Measurements from ENCODE around the gene GPR3.
"Not testable (repeated sequence)": the region's sequence is repeated elsewhere in the genome, so short reads cannot be mapped to it uniquely, and the experiment has no call there.

The GPR3 gene

DNA sequence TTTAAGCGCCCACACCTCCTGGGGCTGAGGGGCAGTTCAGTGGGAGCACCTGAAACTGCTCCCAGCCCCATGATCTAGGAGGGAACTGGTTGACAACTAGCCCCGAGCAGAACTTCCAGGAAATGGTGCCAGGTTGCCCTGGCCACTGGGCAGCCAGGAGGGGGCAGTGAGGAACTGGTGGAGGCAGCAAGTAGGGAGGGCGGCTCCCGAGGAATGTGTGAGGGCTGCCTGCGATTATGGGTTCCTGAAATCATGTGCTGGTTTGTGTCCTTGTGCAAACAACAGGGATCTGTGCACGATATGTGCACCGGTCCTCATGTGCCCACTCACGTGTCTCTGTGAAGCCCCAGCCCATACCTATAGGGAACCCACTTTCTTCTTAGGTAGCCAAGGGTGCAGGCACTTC lies 9.9 kb downstream of the GPR3 start:
- DNase-seq: no peak

DNA sequence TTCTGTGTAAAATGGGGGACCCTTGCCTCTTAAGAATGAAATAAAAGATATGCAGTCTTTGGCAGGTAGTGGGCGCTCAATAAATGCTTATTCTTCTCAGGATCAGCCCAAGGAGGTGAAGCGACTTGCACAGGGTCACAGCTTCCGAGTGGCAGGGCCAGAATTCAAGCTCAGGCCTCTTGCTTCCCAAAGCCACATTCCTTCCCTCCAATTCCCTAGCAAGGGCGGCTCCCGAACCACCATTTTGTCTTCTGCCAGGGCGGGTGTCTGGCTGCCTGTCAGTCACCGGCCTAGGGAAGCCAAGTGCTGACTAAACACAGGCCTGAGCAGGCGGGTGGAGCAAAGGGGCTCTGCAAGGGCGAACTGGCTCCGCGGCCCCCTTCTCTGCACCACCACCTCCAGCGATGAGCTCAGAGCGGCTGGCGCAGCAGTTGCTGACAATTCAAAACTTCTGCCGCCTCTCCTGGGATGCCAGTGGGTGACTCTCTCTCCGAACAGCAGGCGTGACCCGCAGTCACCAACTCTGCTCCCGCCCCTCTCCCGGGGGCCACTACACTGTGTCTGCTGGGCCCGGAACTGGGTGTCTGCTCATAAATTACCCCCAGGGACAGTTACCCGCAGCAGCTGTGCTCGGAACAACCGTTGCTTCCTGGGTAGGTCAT lies 10.8 kb downstream of the GPR3 start:
- DNase-seq: no peak

DNA sequence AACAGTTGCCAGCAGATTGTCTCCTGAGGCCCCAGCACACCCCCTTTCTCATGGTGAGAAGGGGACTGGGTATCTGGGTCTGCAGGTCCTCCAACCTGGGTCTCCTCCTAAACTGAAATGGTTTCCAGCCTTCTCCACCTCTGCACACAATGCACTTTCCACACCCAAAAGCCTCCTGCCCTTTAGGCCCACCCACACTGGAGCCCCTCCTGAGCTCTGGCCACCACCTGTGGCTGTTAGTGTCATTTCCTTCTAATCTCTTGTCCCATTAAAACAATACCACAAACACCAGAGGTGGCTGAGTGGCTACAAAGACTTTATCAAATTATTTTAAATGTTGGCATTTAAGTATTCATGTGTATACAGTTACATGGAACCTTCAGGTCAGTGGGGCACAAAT lies 11.5 kb downstream of the GPR3 start:
- DNase-seq: no peak

DNA sequence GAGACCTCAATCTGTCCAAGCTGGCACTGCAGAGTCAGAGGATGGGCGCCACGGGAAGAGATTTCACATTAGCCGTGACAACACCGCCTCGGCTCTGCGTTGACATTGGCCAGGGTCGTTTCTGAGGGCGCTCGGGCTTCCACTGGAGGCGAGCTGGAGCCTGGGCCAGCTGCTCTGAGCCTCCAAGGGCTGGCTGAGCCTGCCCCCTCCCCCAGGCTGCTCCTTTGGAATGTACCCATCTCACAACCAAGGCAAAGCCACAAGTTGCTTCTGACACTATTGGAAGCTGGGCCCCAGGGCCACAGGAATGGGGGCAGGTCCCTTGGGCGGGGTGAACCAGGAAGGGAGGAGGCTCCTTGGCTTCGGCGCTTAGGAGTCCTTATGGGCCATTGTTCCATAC lies 12.7 kb downstream of the GPR3 start:
- DNase-seq: no peak

DNA sequence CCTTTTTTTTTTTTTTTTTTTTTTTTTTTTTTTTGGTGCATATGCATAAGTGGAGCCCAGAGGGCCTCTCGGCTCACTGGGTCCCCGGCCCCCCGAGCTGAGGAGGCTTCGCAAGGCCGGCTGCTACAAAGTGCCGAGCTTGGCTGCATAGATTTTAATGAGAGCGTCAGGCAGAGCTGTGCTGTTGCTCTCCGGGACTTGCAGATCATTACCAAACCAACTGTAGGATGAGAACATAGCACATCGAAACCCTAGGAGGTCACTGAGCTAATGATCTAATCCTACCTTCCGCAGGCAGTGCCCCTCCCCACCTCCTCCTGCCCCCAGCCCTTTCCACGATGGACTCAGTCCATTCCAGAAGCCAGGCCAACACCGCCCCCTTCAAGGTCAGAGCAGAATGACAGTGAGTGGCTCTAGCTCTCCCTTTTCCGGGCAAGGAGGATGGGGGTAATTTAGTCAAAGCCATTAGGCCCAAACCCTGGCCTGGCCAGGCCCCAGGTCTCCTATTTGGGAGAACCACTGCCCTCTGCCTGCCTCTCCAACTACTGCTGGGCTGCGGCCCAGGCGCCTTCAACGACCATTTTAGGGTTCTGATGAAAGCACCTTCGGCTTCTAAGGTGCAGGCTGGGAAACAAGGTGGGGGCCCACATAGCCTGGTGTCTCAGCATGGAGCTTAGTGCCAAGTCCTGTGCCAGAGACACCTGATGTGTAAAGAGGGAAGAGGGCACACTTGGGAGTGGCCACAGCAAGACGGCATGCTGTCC lies 13.4 kb downstream of the GPR3 start:
- DNase-seq: not testable (repeated sequence)

DNA sequence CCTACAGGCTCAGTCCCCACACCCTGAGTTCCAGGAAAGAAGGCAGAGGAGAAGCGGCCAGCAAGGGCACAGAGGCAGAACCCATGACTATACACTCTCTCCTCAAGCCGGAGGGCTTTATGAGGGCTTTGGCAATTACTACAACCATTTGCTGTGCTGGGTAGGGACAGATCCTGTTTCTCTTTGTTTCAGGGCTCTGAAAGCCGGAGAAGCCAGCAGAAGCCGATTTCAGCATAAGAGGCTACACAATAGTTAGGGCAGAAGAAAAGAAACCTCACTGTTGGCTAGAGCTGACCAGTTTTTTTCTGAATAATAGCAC lies 13.9 kb downstream of the GPR3 start:
- DNase-seq: no peak

DNA sequence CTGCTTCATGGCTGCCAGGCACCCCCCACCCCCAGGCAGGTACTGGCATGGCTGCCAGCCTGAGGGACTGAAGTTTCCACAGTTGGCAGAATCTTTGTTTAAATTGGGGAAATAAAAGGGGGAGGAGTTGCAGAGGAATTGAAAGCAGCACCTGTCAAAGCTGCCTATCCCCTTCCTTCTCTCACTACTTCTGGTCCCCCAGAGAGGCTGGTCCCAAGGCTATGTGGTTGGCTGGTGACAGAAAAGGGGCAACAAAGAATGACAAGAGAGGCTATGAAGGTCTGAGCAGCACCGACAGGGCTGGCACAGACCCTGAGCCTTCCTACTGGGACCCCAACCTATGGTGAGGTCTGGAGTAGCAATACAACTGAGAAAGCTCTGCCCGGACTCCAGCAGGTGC lies 14.4 kb downstream of the GPR3 start:
- DNase-seq: not testable (repeated sequence)

DNA sequence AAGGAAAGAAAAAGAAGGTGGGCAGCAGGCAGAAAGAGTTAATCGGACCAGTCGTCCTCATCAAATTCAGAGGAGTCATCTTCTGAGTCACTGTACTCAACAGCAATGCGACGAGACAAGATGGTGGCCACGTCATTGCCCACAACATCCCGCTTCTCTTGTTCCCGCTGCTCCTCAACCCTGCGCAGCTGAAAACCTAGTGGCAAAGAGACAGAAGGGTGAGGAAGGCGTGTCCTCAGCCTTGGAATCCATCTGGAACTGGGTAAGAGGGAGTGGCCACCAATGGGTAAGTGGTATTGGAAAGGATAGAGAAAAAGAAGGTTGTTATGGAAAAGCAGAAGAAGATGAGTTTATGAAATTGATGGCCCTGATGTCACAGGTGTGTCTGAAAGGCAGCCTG lies 15.7 kb downstream of the GPR3 start:
- DNase-seq: no peak

DNA sequence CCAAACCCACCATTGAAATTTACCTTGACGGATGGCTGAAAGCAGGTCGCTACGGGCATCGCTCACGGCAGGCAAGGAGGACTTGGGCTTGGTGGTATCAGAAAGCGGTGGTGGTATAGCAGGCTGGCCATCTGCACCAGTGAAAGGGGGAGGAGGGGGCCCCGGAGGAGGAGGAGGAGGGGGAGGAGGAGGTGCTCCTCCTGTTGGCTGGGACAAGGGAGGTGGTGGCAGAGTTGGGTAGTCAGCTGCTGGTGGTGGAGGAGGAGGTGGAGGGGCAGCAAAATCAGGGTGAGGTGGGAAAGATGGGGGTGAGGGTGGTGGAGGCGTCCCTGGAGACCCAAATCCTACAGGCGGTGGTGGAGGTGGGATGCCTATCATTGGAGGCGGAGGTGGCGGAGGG lies 17.2 kb downstream of the GPR3 start:
- DNase-seq: no peak

DNA sequence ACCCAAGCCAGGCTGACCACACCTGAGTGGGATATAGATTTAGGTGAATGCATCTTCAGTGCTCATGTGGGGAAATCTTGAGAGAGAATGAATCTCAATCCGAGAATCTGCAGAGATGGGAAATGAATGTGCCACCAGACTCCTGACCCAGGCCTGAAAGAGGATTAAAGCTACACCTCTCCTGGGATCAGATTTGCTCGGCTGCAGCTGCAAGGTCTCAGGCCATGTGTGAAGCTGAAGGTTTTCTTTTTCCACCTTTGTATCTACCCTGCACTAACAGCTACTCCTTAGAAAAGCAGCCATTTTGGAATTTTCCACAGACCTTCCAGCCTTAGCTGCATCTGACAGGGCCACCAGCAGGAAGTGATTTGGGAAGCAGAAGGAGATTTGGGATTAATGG lies 18.3 kb downstream of the GPR3 start:
- DNase-seq: no peak

DNA sequence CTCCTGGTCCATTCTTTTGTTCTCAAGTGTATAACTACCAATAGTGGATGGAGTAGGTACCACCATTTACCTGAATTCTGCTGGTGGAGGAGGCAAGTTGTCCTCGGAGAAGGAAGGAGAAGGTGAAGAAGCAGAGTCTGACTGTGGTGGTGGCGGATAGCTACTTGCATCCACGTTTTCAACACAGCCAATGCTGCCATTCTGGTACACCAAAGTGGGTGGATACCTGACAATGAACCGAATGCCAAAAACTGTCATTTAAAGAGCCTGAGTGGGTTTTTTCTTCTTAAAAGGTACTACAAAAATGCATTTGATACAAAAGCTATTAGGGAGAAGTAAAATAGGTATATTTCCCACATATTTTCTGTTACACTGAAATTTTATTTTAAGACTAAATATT lies 20.1 kb downstream of the GPR3 start:
- DNase-seq: no peak

DNA sequence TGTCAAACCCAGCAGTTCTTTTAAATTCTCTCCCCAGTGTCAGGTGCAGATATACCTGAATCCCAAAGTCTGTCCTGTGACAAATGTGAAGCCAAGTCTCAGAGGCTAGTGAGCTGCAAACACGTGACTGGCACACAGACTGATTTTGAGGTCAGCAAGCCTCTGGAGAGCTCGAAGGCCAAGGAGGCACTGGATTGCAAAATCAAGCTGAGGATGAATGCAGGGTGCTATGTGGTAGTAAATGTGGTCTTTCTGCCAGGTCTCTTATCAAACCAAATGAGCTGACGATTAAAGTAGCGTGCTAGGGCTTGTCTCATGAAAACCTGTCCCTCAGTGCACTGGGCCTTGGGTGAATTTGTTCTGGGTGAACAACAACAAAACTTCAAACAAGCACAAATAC lies 20.6 kb downstream of the GPR3 start:
- no peak for DNase-seq

DNA sequence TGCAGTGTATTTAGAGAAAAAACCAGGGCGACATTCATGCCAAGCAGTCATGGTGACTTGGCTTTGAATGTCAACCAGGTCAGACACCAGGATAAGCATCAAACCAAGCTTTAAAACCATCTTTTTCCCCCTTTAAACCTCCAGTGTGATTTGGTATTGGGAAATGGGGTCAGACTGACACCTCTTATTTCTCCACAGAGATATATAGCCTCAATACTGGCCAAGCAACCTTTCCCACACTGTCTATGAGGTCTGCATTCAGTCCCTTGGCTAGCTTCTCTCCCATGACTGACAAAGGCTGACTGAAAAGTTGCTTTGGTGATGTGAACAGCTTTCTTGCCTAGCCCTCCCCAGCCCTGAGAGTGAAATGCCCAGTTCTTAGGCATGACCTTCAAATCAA lies 21.7 kb downstream of the GPR3 start:
- DNase-seq: no peak

DNA sequence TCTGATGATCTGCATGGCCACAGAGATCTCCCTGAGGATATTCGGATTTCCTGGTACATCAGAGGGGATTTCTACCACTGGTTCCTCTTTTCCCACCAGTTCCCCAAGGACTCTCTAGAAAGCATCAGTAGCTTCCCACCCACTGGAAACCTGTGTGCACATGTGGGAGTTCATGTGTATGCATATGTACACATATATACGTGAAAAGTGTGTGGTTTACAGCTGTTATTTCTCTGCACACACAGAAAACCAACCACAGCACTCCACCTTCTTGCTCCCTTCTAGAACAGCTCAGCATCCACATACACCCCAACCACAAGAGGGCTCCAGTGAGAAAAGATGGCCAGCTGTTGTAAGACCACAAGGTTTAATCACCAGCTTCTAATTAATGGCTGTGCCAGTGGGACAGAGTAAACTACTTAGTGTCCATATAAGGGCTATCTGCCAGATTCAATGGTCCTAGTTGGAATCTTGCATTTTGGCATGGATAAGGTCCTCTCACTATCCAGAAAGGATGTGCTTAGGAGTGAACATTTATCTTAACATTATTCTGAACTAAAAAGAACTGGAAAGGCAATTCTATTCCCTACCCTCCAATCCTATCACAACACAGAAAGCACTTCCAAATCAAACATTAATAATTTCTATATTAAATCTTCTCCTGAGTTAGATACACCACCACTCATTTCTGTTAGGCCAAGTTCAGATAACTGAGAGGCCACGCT lies 24.1 kb downstream of the GPR3 start:
- DNase-seq: no peak

DNA sequence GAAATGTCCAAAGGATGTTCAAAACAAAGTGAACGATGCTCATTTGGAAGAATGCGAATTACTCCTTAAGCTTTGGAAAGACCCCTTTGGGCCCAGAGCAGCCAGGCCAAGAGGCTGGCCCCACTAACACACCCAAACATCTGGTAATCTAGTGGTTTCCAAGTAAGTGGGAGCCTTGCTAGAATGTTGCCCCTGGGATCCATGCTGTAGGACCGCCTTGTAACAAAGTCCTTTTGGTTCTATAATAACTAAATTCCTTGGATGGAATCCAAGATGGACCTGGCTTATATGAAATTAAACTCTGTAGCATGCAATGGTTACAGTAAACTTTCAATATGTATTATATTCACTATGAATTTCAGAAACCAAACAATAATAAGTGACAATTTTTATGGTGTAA lies 25.3 kb downstream of the GPR3 start:
- DNase-seq: no peak

DNA sequence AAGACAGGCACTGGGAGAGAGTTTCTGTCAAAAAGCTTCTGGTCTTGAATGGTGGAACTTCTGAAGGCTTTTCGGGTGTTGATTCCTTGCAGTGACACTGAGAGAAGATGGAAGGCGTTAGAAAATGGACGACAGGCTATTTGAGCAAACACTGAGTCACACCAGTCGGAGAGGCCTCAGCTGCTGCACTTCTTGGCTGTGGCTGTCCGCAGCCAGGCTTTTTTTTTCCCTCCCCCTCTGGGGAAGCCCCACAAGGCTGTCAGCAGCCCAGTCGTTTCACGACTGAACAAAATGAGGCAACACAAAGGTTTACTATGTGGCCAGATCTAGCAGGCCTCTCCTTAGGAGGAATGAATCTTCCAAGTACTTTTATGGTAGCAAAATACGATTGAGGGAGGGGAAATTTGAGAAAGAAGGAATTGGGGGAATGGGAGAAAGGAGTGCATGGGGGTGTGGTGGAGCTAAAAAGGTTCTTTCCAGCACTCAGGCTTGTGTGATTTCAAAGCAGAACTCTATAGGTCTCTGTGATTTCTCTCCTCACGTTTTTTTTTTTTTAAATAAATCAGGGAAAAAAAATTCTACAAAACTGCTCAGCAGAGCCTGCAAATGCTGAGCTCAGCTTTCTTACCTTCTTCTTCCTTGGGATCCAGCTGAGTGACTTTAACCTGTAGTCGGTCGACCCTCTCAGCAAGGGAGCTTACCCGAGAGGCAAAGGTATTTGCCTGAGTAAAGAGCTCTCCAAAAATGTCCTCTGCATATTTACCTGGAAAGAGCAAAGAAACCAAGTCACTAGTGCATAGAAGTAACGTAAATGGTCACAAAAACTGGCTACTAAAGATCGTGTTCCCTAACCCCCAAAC lies 26.1 kb downstream of the GPR3 start:
- DNase-seq: no peak

DNA sequence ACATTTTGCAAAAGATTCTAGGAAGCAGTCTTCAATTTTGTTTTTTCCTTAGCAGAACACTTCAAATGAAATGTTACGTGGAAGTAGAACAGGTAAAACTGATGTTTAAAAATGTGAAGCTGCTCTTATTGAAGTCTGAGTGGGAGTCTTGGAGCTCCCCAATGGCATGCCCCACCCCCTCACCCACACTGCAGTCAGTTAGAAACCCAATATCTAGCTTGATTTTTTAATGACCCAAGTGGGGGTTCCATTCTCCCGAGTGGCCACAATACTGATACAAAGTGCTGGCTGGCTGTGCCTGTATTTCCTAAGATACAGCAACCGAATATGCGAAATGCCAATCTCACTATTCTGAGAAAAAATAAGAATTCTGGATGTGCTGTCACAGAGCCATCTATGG lies 31.3 kb downstream of the GPR3 start:
- no peak for DNase-seq

DNA sequence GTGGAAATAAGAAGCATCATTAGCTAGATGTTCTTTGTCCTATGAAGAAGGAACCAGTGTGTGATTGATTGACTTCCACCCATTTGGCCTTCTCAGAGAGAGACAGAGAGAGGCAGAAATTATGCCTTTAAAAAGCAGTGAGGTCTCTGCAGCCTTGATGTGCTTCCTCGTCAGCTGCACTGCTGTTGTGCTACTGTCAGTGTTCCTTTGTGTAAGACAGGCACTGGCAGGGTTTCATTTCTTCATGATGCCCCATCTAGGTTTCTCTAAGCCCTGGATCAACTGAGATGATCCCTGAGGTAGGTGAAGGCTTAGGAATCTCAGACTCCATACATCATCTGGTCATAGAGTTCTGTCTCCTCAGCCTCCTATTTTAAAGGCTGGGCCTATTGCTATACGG lies 34.9 kb downstream of the GPR3 start:
- DNase-seq: no peak

DNA sequence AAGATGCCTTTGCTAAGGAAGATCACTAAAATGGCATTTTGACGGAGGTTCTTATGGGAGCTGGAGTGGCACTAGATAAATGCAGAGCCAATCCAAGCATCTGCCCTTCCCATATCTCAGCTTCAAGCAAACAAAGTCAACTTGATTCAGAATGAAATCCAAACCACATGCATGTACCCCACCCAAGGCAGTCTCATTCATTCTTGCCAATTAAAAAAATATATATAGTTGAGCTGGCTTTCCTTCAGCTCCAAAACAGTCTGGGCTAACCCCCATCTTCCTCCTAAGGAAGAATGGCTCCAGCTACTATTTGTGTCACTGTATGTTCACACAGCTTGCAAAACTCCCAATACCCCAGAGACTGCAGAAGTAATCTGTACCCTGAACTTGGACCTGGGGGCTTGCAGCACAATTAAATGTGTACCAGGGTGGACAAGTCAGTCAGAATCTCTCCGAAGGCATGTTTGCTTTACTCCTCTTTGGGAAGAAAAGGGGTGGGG lies 35.4 kb downstream of the GPR3 start:
- DNase-seq: no peak

DNA sequence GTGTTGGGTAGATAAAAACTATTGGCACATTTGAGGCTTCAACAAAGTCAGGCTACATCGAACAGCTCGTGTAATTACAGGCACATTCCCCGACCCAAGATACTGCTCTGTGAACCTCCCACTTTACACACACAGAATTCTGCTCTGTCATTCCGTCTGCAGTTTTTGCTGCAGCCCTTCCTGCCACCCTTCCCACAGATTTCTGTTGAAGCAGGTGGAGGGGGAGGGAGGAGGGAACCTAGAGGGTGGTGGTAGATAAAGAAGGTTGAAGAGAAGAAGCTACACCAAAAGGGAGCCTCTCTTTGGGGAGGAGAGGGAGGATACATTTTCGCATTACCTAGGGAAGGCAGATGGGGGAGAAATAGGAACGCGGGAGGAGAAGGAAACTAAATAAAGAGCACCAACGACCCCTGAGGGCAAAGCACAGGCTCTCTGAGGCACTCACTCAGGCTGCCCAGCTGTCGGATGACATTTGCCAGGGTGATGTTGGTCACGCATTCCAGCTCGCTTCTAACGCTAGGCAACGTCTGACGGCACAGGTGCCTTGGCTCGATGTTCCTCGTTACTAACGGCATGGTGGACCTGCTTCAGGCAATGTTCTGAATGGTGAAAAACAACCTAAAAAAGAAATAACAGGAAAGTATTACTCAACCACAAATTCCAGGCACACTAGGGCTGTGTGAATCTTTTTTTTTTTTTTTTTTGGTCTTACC lies 36.0 kb downstream of the GPR3 start:
- DNase-seq: peak; percentile 48

DNA sequence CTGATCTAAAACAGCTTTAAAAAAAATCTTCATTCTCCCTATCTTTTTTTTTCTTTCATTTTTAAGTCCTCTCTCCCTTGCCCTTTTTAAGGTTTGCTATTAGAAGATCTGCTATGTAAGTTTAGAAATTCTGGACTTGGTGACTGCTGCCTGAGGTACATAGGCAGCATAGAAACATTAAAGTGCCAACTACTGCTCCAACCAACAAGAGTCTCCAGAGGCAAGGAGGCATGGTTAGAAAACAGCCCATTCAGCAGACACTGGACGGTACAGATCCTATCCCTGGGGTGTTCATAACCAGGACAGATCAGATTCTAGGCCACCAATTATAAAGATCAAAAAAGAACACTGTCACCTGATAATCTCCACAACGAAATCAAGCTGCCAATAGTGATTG lies 36.6 kb downstream of the GPR3 start:
- DNase-seq: no peak

DNA sequence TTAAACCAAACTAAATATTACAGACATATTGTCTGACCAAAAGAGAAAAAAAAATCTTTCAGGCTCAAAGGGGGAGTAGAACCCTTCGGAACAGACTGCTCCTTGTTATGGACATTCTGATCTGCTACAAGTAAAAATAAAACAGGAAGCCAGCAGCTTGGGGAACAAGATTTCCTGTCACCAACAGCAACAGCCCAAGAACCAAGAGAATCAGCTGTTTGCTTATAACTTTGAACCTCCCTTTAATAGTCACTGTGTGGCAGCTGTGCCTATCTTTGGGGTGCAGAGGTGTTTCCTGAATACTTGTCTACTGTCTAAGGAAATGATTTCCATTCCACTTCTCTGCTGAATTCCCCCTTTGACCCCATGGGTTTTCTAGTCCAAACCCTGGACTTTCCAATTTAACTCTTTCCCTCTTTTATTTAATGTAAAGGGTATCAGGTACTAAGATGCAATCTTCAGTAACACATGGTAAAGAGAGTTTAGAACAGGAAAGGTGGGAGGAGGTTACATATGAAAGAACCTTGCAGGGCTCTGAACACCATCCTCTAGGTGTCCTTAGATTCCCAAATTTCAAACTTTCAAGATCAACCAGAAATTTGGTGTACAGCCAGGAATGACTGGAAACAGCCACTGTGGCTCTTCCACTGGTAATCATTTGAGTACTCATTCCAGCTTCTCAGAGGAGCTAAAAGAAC lies 38.6 kb downstream of the GPR3 start:
- no peak for DNase-seq

All from DMS79 (cell line).